Measurements from ENCODE around the gene KCNQ5. TPM values are rescaled to one million over a fixed set of nuclear protein-coding genes. Genes with fewer than 3 reads are reported as not detected.

KCNQ5 gene
- polyA plus RNA-seq, 1 donor (not counting 4 experiments of a cell fraction or from before 2014, with no cell fraction given) = 3.4 TPM

DNA sequence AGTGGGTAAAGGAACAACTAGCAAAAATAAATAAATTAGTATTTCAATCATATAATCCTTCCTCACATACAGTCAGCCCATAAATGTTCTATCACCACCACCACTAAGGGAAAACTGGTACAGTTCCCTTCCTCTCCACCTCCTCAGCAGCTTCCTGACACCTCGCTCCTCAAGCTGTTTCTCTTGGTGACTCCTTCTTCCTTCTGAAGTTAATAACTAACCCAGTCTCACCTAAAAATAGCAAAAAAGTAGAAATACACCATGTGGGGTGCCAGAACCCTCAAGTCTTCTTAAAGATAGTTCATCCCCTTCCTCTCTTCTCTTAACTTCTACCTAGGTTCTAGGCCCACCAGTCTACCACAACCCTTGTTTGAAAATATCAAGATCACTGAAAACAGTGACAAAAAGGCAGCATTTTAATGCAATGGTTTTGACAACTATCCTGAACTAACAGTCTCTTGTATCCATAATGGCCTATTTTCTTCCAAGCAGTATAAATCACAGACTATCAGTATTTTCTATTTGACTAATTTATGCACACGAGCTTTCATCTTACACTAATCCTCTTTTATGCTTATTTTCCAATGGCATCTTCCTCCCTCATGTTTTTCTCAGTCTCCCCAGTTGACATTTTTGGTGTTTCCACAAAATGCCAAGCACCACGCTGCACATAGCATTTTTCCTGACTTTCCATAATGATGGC lies 518.0 kb downstream of the KCNQ5 start:
- no peak for DNase-seq (ENCODE audit: low read depth, low spot score)
- Histone ChIP-seq H3K9me1 (ENCODE audit: control insufficient read depth, extremely low read depth, insufficient read depth, low read length) (no peaks in the 10 kb centered on the region), H3K36me3 (ENCODE audit: control insufficient read depth in 2 of 2, extremely low read depth in 1 of 2, insufficient read depth in 2 of 2, low read length in 2 of 2) (no peaks in the 10 kb centered on the region), H3K4me2 (ENCODE audit: control insufficient read depth, extremely low read depth, insufficient read depth, low read depth, low read length) (no peak overlapping the region), H3K27ac (ENCODE audit: control insufficient read depth, insufficient read depth, low read length) (no peak overlapping the region), H4K20me1 (ENCODE audit: control insufficient read depth, extremely low read depth, insufficient read depth, low read length) (no peaks in the 10 kb centered on the region), H3K27me3 (ENCODE audit: control insufficient read depth, extremely low read depth, insufficient read depth, low read length) (no peaks in the 10 kb centered on the region), H2AFZ (ENCODE audit: control insufficient read depth, low read length) (no peak overlapping the region), H3K4me3 (ENCODE audit: control insufficient read depth in 2 of 3, extremely low read depth in 1 of 3, insufficient read depth in 2 of 3, low read depth in 1 of 3, low read length in 3 of 3) (no peak overlapping the region), H3K9ac (ENCODE audit: control insufficient read depth, extremely low read depth, insufficient read depth, low read length) (no peak overlapping the region), H3K4me1 (ENCODE audit: control insufficient read depth, extremely low read depth, insufficient read depth, low read length) (peaks cover 4% of the 10 kb centered on the region), H3K79me2 (ENCODE audit: control insufficient read depth, insufficient read depth, low read length) (no peaks in the 10 kb centered on the region), H3K9me3 (ENCODE audit: control insufficient read depth, low read depth, low read length) (no peaks in the 10 kb centered on the region)
- no peak for TF ChIP-seq EZH2 (IDR thresholded peaks at IDR 0.05; ENCODE audit: low read length)
- TF ChIP-seq, protein P1, sequence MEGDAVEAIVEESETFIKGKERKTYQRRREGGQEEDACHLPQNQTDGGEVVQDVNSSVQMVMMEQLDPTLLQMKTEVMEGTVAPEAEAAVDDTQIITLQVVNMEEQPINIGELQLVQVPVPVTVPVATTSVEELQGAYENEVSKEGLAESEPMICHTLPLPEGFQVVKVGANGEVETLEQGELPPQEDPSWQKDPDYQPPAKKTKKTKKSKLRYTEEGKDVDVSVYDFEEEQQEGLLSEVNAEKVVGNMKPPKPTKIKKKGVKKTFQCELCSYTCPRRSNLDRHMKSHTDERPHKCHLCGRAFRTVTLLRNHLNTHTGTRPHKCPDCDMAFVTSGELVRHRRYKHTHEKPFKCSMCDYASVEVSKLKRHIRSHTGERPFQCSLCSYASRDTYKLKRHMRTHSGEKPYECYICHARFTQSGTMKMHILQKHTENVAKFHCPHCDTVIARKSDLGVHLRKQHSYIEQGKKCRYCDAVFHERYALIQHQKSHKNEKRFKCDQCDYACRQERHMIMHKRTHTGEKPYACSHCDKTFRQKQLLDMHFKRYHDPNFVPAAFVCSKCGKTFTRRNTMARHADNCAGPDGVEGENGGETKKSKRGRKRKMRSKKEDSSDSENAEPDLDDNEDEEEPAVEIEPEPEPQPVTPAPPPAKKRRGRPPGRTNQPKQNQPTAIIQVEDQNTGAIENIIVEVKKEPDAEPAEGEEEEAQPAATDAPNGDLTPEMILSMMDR (optimal IDR thresholded peaks at IDR 0.05 in 1 of 3, IDR thresholded peaks at IDR 0.05 in 1 of 3, conservative IDR thresholded peaks at IDR 0.05 in 1 of 3; ENCODE audit: extremely low read depth in 1 of 3, insufficient read depth in 2 of 3, low read length in 3 of 3) = no peak
- FAIRE-seq = no peak
- dilution Hi-C loops (cut with MboI; ENCODE audit: extremely low pct_ligation_motif_present, low sequenced_read_pairs) = no loop called here

- no peaks in the 10 kb centered on the region for H3K4me1 ChIP-seq (ENCODE audit: control insufficient read depth, extremely low read depth, insufficient read depth, low read length)
- H3K27me3 ChIP-seq (ENCODE audit: control insufficient read depth, extremely low read depth, insufficient read depth, low read length) = no peaks in the 10 kb centered on the region
- H3K27ac ChIP-seq (ENCODE audit: control insufficient read depth, insufficient read depth, low read length) = no peak overlapping the region
- H3K4me2 ChIP-seq (ENCODE audit: control insufficient read depth, extremely low read depth, insufficient read depth, low read depth, low read length) = no peak overlapping the region
- H2AFZ ChIP-seq (ENCODE audit: control insufficient read depth, low read length) = no peak overlapping the region
- dilution Hi-C loops (cut with MboI; ENCODE audit: extremely low pct_ligation_motif_present, low sequenced_read_pairs) = no loop called here
- H3K36me3 ChIP-seq (ENCODE audit: control insufficient read depth in 2 of 2, extremely low read depth in 1 of 2, insufficient read depth in 2 of 2, low read length in 2 of 2) = no peaks in the 10 kb centered on the region
- no peaks in the 10 kb centered on the region for H4K20me1 ChIP-seq (ENCODE audit: control insufficient read depth, extremely low read depth, insufficient read depth, low read length)
- no peaks in the 10 kb centered on the region for H3K79me2 ChIP-seq (ENCODE audit: control insufficient read depth, insufficient read depth, low read length)
- H3K9ac ChIP-seq (ENCODE audit: control insufficient read depth, extremely low read depth, insufficient read depth, low read length) = no peak overlapping the region
- FAIRE-seq (no peak), DNase-seq (ENCODE audit: low read depth, low spot score) (no peak)
- no peaks in the 10 kb centered on the region for H3K9me3 ChIP-seq (ENCODE audit: control insufficient read depth, low read depth, low read length)
- H3K4me3 ChIP-seq (ENCODE audit: control insufficient read depth in 2 of 3, extremely low read depth in 1 of 3, insufficient read depth in 2 of 3, low read depth in 1 of 3, low read length in 3 of 3) = no peak overlapping the region
- H3K9me1 ChIP-seq (ENCODE audit: control insufficient read depth, extremely low read depth, insufficient read depth, low read length) = no peaks in the 10 kb centered on the region
- TF ChIP-seq EZH2 (IDR thresholded peaks at IDR 0.05; ENCODE audit: low read length) = no peak
- TF ChIP-seq, protein P1 (optimal IDR thresholded peaks at IDR 0.05 in 1 of 3, IDR thresholded peaks at IDR 0.05 in 1 of 3, conservative IDR thresholded peaks at IDR 0.05 in 1 of 3; ENCODE audit: extremely low read depth in 1 of 3, insufficient read depth in 2 of 3, low read length in 3 of 3) = no peak
These were observed 521.7 kb downstream of the KCNQ5 start for GRCh38 chr6:73143551-73143950.

Data from keratinocyte (primary cell).